Liver (tissue), 9 donors: Measurements from ENCODE around the gene BEST3. TPM values are rescaled to one million over a fixed set of nuclear protein-coding genes. Genes with fewer than 3 reads are reported as not detected.

Experiments used
- DNase-seq: peaks from one replicate; pipeline ENCODE4 v3.0.0-alpha.2; 2017; ENCODE audit warnings: low spot score
- H3K27ac ChIP-seq, 2 donors: one replicate each; pipeline ENCODE4 v1.7.0; 2013; ENCODE audit warnings: inconsistent platforms in 2 of 2, low read length in 2 of 2, control low read depth in 1 of 2, low read depth in 1 of 2, mild to moderate bottlenecking in 1 of 2
- H3K27me3 ChIP-seq, 4 donors: one replicate each; pipeline versions ENCODE4 v1.6.1 to v1.7.0; 2013; ENCODE audit warnings: low read length in 3 of 4, inconsistent platforms in 1 of 4, mild to moderate bottlenecking in 1 of 4, moderate library complexity in 1 of 4; ENCODE audit not compliant: control insufficient read depth in 4 of 4, insufficient read depth in 4 of 4
- H3K36me3 ChIP-seq, 4 donors: one replicate each; pipeline versions ENCODE4 v1.6.1 to v1.7.0; 2013; ENCODE audit warnings: low read length in 3 of 4, mild to moderate bottlenecking in 3 of 4, low read depth in 1 of 4, moderate library complexity in 1 of 4; ENCODE audit not compliant: control insufficient read depth in 4 of 4, insufficient read depth in 3 of 4
- H3K4me1 ChIP-seq, 4 donors: one replicate each; pipeline versions ENCODE4 v1.6.1 to v1.7.0; 2013; ENCODE audit warnings: low read length in 3 of 4, mild to moderate bottlenecking in 3 of 4, moderate library complexity in 1 of 4; ENCODE audit not compliant: control insufficient read depth in 4 of 4, insufficient read depth in 4 of 4
- H3K4me3 ChIP-seq, 3 donors: one replicate each; pipeline versions ENCODE4 v1.6.1 to v1.7.0; 2013; ENCODE audit warnings: low read length in 3 of 3, control low read depth in 1 of 3, low read depth in 1 of 3, mild to moderate bottlenecking in 1 of 3
- H3K9ac ChIP-seq, 2 donors: one replicate each; pipeline ENCODE4 v1.7.0; 2013; ENCODE audit warnings: low read length in 2 of 2, mild to moderate bottlenecking in 2 of 2, moderate library complexity in 2 of 2, control low read depth in 1 of 2, low read depth in 1 of 2
- H3K9me3 ChIP-seq, 4 donors: one replicate each; pipeline versions ENCODE4 v1.6.1 to v1.7.0; 2013; ENCODE audit warnings: low read length in 3 of 4; ENCODE audit not compliant: control insufficient read depth in 4 of 4
- ATF3 ChIP-seq: IDR thresholded peaks from 2 replicates; pipeline ENCODE4 v1.6.1; 2016; ENCODE audit warnings: antibody characterized with exemption
- CTCF ChIP-seq: fragments of 150-350 bp; IDR thresholded peaks from 2 replicates; pipeline ENCODE4 v1.5.1; 2017; ENCODE audit warnings: improper control_type of control experiment, low read depth, low read length; ENCODE audit not compliant: missing input control
- EGR1 ChIP-seq, 2 donors: IDR thresholded peaks; 2 replicates each; pipeline ENCODE4 v1.6.1; 2016 to 2018; ENCODE audit warnings: antibody characterized with exemption in 2 of 2, low read depth in 2 of 2
- FOXA1 ChIP-seq: IDR thresholded peaks from 2 replicates; pipeline ENCODE4 v1.6.1; 2016; ENCODE audit warnings: antibody characterized with exemption
- FOXA2 ChIP-seq: IDR thresholded peaks from 2 replicates; pipeline ENCODE4 v1.6.1; 2016; ENCODE audit warnings: antibody characterized with exemption
- GABPA ChIP-seq, 2 donors: IDR thresholded peaks in 1 of 2; conservative IDR thresholded peaks in 1 of 2; 2 replicates each; pipeline ENCODE4 v1.6.1; 2016; ENCODE audit warnings: antibody characterized with exemption in 2 of 2, mild to moderate bottlenecking in 1 of 2, moderate library complexity in 1 of 2
- HNF4A ChIP-seq, 2 donors: conservative IDR thresholded peaks; 2 replicates each; pipeline ENCODE4 v1.6.1; 2016; ENCODE audit warnings: antibody characterized with exemption in 2 of 2, mild to moderate bottlenecking in 2 of 2
- HNF4G ChIP-seq: IDR thresholded peaks from 2 replicates; pipeline ENCODE4 v1.6.1; 2016; ENCODE audit warnings: antibody characterized with exemption
- JUND ChIP-seq, 2 donors: IDR thresholded peaks; 2 replicates each; pipeline ENCODE4 v1.6.1; 2016; ENCODE audit warnings: antibody characterized with exemption in 2 of 2
- NR2F2 ChIP-seq: IDR thresholded peaks from 2 replicates; pipeline ENCODE4 v1.6.1; 2016; ENCODE audit warnings: antibody characterized with exemption
- RAD21 ChIP-seq, 2 donors: IDR thresholded peaks; 2 replicates each; pipeline ENCODE4 v1.6.1; 2016; ENCODE audit warnings: antibody characterized with exemption in 2 of 2, mild to moderate bottlenecking in 2 of 2
- RXRA ChIP-seq, 2 donors: IDR thresholded peaks; 2 replicates each; pipeline ENCODE4 v1.6.1; 2017 to 2018; ENCODE audit warnings: antibody characterized with exemption in 2 of 2, mild to moderate bottlenecking in 1 of 2
- SP1 ChIP-seq: IDR thresholded peaks from 2 replicates; pipeline ENCODE4 v1.6.1; 2018; ENCODE audit warnings: antibody characterized with exemption, mild to moderate bottlenecking
- TAF1 ChIP-seq: conservative IDR thresholded peaks from 2 replicates; pipeline ENCODE4 v1.6.1; 2016; ENCODE audit warnings: antibody characterized with exemption, mild to moderate bottlenecking
- YY1 ChIP-seq: IDR thresholded peaks from 2 replicates; pipeline ENCODE4 v1.6.1; 2016; ENCODE audit warnings: antibody characterized with exemption, mild to moderate bottlenecking
- ZBTB33 ChIP-seq: IDR thresholded peaks from 2 replicates; pipeline ENCODE4 v1.6.1; 2016; ENCODE audit warnings: antibody characterized with exemption
- WGBS: extraction: QIAGEN DNeasy Blood & Tissue Kit; methylation state at CpG from one replicate; pipeline ENCODE4 v1.1.7; 2013; 5-methylcytosine and 5-hydroxymethylcytosine counted together
- polyA plus RNA-seq, 2 donors: library from polyadenylated mRNA; stranded (reverse) in 1 of 2; unstranded in 1 of 2; fragments of 200-250 nt in 1 of 2; fragments of >200 nt in 1 of 2; fragmentation: Nextera tagmentation in 1 of 2; extraction: Ambion mirVana in 1 of 2; gene quantifications; one replicate each; pipeline versions ENCODE4 v1.2.1 to v1.2.3, GENCODE V29; 2013 to 2015
- total RNA-seq, 2 donors: library from RNA; depleted of rRNA; stranded (reverse); fragments of >200 nt; gene quantifications; one replicate each; pipeline ENCODE4 v1.2.3, GENCODE V29; 2014
- TF ChIP-seq, protein P1 (sequence below): IDR thresholded peaks from 2 replicates; pipeline ENCODE4 v1.6.1; 2016; ENCODE audit warnings: antibody characterized with exemption, mild to moderate bottlenecking
- TF ChIP-seq, protein P2 (sequence below): IDR thresholded peaks from 2 replicates; pipeline ENCODE4 v1.6.1; 2016; ENCODE audit warnings: antibody characterized with exemption
- donor health status: healthy.
- donor health status: healthy.
- donor health status: healthy.
- donor health status: healthy.
- donor health status: healthy.

The BEST3 gene
- total and polyA plus RNA-seq, 4 donors: 0.89 TPM; not detected in 3

- 77% methylated on average over 3 of the region's 3 CpGs for WGBS
- no peak for DNase-seq
- H3K27me3 ChIP-seq: no peaks in the 10 kb centered on the region
- TF ChIP-seq EGR1 (IDR thresholded peaks at IDR 0.05; ENCODE audit: low read depth in 2 of 2) (no peak), HNF4G (no peak)
- H3K4me3 ChIP-seq: no peak overlapping the region
- no peak overlapping the region for H3K9ac ChIP-seq
- H3K9me3 ChIP-seq: no peaks in the 10 kb centered on the region
- H3K4me1 ChIP-seq: no peaks in the 10 kb centered on the region
- H3K27ac ChIP-seq: no peak overlapping the region
- H3K36me3 ChIP-seq: no peaks in the 10 kb centered on the region
Observed at GRCh38 chr12:69714542-69714941, 15.4 kb upstream of the BEST3 start.

- WGBS: 98% methylated on average over 2 of the region's 2 CpGs
Observed at GRCh38 chr12:69712826-69713225, 13.7 kb upstream of the BEST3 start.

More at GRCh38 chr12:69712826-69713225, 13.7 kb upstream of the BEST3 start:
- Histone ChIP-seq H3K9ac (no peak overlapping the region), H3K27me3 (no peaks in the 10 kb centered on the region), H3K4me3 (no peak overlapping the region), H3K9me3 (no peaks in the 10 kb centered on the region), H3K27ac (no peak overlapping the region), H3K36me3 (no peaks in the 10 kb centered on the region), H3K4me1 (no peaks in the 10 kb centered on the region)
- no peak for DNase-seq
- no peak for TF ChIP-seq HNF4A (conservative IDR thresholded peaks at IDR 0.05)
- no peak for TF ChIP-seq ATF3
- TF ChIP-seq CTCF: no peak
- TF ChIP-seq RXRA (IDR thresholded peaks at IDR 0.05): no peak
- TF ChIP-seq FOXA2: no peak
- no peak for TF ChIP-seq ZBTB33
- no peak for TF ChIP-seq YY1
- TF ChIP-seq SP1: no peak
- TF ChIP-seq, protein P1, sequence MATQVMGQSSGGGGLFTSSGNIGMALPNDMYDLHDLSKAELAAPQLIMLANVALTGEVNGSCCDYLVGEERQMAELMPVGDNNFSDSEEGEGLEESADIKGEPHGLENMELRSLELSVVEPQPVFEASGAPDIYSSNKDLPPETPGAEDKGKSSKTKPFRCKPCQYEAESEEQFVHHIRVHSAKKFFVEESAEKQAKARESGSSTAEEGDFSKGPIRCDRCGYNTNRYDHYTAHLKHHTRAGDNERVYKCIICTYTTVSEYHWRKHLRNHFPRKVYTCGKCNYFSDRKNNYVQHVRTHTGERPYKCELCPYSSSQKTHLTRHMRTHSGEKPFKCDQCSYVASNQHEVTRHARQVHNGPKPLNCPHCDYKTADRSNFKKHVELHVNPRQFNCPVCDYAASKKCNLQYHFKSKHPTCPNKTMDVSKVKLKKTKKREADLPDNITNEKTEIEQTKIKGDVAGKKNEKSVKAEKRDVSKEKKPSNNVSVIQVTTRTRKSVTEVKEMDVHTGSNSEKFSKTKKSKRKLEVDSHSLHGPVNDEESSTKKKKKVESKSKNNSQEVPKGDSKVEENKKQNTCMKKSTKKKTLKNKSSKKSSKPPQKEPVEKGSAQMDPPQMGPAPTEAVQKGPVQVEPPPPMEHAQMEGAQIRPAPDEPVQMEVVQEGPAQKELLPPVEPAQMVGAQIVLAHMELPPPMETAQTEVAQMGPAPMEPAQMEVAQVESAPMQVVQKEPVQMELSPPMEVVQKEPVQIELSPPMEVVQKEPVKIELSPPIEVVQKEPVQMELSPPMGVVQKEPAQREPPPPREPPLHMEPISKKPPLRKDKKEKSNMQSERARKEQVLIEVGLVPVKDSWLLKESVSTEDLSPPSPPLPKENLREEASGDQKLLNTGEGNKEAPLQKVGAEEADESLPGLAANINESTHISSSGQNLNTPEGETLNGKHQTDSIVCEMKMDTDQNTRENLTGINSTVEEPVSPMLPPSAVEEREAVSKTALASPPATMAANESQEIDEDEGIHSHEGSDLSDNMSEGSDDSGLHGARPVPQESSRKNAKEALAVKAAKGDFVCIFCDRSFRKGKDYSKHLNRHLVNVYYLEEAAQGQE: no peak
- TF ChIP-seq TAF1: no peak
- no peak for TF ChIP-seq RAD21 (IDR thresholded peaks at IDR 0.05)
- TF ChIP-seq HNF4G: no peak
- TF ChIP-seq JUND (IDR thresholded peaks at IDR 0.05): no peak
- no peak for TF ChIP-seq GABPA (IDR thresholded peaks at IDR 0.05 in 1 of 2, conservative IDR thresholded peaks at IDR 0.05 in 1 of 2)
- no peak for TF ChIP-seq NR2F2
- TF ChIP-seq FOXA1: no peak
- TF ChIP-seq, protein P2, sequence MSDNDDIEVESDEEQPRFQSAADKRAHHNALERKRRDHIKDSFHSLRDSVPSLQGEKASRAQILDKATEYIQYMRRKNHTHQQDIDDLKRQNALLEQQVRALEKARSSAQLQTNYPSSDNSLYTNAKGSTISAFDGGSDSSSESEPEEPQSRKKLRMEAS: no peak
